HFFc6 (cell line): ENCODE measurements around the gene HRH3. TPM values are rescaled to one million over a fixed set of nuclear protein-coding genes. Genes with fewer than 3 reads are reported as not detected.

ENCODE experiments used
- DNase-seq: peaks from one replicate; pipeline ENCODE4 v3.0.0-alpha.2; 2018
- H3K27ac Mint-ChIP-seq: 2 replicates; pipeline ENCODE4 v1.8.0; 2020; ENCODE audit warnings: mild to moderate bottlenecking, mixed read lengths
- H3K27me3 Mint-ChIP-seq: 2 replicates; pipeline ENCODE4 v1.8.0; 2021; ENCODE audit warnings: mild to moderate bottlenecking, moderate library complexity, mixed read lengths; ENCODE audit not compliant: insufficient read depth
- H3K36me3 Mint-ChIP-seq: 2 replicates; pipeline ENCODE4 v1.8.0; 2021; ENCODE audit warnings: low read depth, mixed read lengths
- H3K4me1 Mint-ChIP-seq: 2 replicates; pipeline ENCODE4 v1.8.0; 2020; ENCODE audit warnings: low read depth, mixed read lengths
- H3K4me3 Mint-ChIP-seq: 2 replicates; pipeline ENCODE4 v1.8.0; 2020; ENCODE audit warnings: mild to moderate bottlenecking, moderate library complexity, mixed read lengths
- H3K9me3 Mint-ChIP-seq: 2 replicates; pipeline ENCODE4 v1.8.0; 2020; ENCODE audit warnings: mild to moderate bottlenecking, mixed read lengths
- total RNA-seq, 6 experiments: library from RNA; stranded (reverse); fragmentation: NEBNext Ultra II Directional; extraction: Animal tissue kit (Norgen Biotek cat#: 25700); gene quantifications; 2 replicates in 1 of 6; 3 replicates in 5 of 6; pipeline ENCODE4 v1.2.3, GENCODE V29; 2021
- TF ChIP-seq, protein P1 (sequence below): fragments of 200-600 bp; sonication (generic); IDR thresholded peaks from 2 replicates; pipeline ENCODE4 v1.5.0; 2021; ENCODE audit warnings: antibody characterized with exemption, mild to moderate bottlenecking

HRH3 gene
- total RNA-seq, 6 experiments from 2014 or later, result not detected

DNA sequence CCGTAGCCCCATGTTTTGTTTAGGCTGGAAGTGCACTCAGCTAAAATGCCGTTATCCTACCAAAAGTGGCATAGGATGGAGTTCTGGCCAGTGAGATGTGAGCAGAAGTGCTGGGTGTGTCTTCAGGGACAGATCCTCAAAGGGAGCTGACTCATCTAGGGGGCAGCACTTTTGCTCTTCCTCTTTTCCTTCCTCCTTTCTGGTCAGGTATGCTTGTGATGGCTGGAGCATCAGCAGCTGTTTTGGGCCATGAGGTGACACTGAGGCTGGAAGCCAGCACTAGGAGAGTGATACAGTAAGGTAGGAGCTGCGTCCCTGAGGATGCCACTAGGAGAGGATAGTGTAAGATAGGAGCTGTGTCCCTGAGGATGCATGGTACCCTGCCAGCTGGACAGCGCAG is 13.6 kb upstream of the HRH3 start:
- no peak overlapping the region for H3K4me3 Mint-ChIP-seq
- H3K4me1 Mint-ChIP-seq, result peaks cover 5% of the 10 kb centered on the region; the same call in 1 of the 2 replicates
- TF ChIP-seq, protein P1, sequence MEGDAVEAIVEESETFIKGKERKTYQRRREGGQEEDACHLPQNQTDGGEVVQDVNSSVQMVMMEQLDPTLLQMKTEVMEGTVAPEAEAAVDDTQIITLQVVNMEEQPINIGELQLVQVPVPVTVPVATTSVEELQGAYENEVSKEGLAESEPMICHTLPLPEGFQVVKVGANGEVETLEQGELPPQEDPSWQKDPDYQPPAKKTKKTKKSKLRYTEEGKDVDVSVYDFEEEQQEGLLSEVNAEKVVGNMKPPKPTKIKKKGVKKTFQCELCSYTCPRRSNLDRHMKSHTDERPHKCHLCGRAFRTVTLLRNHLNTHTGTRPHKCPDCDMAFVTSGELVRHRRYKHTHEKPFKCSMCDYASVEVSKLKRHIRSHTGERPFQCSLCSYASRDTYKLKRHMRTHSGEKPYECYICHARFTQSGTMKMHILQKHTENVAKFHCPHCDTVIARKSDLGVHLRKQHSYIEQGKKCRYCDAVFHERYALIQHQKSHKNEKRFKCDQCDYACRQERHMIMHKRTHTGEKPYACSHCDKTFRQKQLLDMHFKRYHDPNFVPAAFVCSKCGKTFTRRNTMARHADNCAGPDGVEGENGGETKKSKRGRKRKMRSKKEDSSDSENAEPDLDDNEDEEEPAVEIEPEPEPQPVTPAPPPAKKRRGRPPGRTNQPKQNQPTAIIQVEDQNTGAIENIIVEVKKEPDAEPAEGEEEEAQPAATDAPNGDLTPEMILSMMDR, result peak; percentile 16; the same call in 1 of the 2 replicates

DNA sequence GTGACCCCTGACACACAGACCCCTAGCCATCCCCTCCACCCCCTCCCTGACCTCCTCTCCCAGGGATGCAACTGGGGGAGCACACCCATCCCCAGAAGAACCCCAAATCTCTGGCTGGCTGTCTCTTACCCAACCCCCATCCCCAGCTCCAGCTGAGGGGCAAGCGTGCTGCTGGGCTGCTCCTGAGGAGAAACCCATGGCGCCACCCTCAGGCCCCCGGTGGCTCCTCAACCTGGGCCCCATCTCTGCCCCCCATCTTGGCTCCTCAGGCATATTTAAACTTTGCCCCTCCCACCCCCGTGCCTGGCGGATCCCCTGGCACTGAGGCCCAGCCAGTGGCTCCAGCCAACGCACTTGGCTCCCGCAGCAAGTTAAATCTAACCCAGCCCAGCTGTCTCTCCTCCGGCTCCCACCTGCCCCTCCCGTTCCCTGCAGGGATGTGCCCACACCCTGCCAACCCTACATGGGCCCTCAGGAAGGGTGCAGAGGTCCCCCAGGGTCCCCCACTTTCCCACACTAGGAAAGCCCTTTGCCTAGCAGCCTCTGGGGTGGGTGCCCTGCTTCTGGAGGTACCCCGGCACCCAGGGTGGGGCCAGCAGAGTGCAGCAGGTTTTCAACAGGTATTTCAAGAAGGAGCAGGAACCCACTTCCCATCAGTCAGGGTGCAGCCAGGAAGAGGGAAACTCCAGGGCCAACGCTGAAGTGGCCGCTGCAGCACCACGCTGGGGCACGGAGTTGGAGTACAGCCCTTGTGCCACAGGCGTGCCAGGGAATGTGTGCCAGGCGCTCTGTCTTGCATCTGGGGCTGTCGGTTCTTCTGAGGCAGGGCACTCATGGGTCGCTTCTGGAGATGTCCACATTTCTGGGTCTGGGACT is 12.9 kb upstream of the HRH3 start:
- no peak overlapping the region for H3K4me3 Mint-ChIP-seq
- H3K9me3 Mint-ChIP-seq, result peaks cover 4% of the 10 kb centered on the region; the same call in 1 of the 2 replicates
- H3K27me3 Mint-ChIP-seq, result peaks cover 4% of the 10 kb centered on the region
- DNase-seq, result no peak
- TF ChIP-seq, protein P1, result no peak
- peaks cover 4% of the 10 kb centered on the region; the same call in 1 of the 2 replicates for H3K4me1 Mint-ChIP-seq
- no peak overlapping the region for H3K27ac Mint-ChIP-seq
- H3K36me3 Mint-ChIP-seq, result no peaks in the 10 kb centered on the region

More for the DNA sequence above, 13.6 kb upstream of the HRH3 start:
- Mint-ChIP-seq H3K27me3 (peaks cover 4% of the 10 kb centered on the region), H3K27ac (no peak overlapping the region), H3K9me3 (peaks cover 4% of the 10 kb centered on the region; the same call in 1 of the 2 replicates), H3K36me3 (no peaks in the 10 kb centered on the region)
- no peak for DNase-seq

DNA sequence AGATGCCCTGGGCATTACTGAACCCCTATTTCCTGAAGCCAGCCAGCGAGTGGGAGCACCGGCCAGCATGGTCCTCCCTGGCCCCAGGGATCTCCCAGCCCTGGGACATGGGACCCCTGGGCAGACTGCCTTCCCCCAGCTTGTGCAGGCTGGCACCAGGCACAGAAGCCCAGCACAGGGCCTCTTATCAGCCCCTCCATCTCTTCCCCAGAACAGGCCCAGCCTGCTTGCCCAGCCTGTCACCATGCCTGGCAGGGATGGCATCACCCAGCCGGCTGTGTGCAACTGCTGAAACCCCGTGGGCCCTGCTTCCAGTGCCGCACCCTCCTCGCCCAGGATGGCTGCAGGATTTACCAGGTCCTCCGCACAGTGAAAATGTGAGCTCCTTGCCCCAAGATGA is 12.1 kb upstream of the HRH3 start:
- DNase-seq, result no peak
- H3K36me3 Mint-ChIP-seq, result no peaks in the 10 kb centered on the region
- TF ChIP-seq, protein P1, result no peak
- H3K9me3 Mint-ChIP-seq, result peaks cover 4% of the 10 kb centered on the region; the same call in 1 of the 2 replicates
- H3K27ac Mint-ChIP-seq, result no peak overlapping the region
- H3K27me3 Mint-ChIP-seq, result peaks cover 6% of the 10 kb centered on the region
- H3K4me1 Mint-ChIP-seq, result no peaks in the 10 kb centered on the region
- H3K4me3 Mint-ChIP-seq, result no peak overlapping the region

DNA sequence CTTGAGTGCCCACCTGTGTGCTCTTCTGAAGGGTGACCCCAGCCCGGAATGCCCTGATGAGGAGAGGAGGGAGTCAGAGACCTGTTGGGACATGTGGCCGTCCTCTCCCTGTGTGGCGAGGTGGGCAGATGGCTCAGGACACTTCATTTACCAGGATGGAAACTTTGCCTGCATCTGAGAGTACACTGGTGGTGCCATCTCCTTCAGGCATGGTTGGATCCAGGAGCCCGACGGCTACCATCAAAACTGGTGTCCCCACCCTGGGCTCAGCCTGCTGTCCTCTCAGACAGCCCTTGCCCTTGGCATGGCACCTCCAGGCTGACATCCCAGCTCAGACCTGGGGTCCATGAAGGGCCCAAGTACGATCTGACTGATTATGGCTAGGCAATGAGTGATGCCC is 11.2 kb upstream of the HRH3 start:
- Mint-ChIP-seq H3K27ac (no peak overlapping the region), H3K4me3 (no peak overlapping the region), H3K27me3 (peaks cover 7% of the 10 kb centered on the region), H3K36me3 (no peaks in the 10 kb centered on the region), H3K4me1 (no peaks in the 10 kb centered on the region), H3K9me3 (peaks cover 4% of the 10 kb centered on the region; the same call in 1 of the 2 replicates)
- DNase-seq, result no peak
- TF ChIP-seq, protein P1, result no peak

DNA sequence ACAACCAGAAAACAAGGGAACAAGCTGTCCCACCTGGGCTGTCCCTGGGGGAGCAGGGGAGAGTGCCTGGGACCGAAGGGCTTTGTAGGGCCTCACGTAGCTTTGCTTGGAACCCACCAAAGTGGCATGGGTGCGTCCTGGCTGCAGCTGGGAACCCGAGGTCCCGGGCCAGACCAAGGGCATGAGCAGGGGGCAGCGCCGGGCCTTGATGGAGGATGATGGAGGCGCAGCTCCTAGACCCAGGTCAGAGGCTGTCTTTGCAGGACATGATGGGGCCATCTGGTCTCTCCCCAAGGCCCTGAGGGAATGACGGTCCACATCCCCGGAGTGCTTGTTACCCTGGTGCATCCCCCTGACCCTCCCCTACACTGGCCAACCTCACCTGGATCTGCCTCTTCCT is 10.6 kb upstream of the HRH3 start:
- H3K36me3 Mint-ChIP-seq, result no peaks in the 10 kb centered on the region
- peaks cover 13% of the 10 kb centered on the region for H3K27me3 Mint-ChIP-seq
- H3K27ac Mint-ChIP-seq, result no peak overlapping the region
- H3K4me1 Mint-ChIP-seq, result no peaks in the 10 kb centered on the region
- no peak overlapping the region for H3K4me3 Mint-ChIP-seq
- TF ChIP-seq, protein P1, result no peak
- peaks cover 4% of the 10 kb centered on the region; the same call in 1 of the 2 replicates for H3K9me3 Mint-ChIP-seq
- no peak for DNase-seq
